NCI-H446 (cell line): ENCODE measurements around the gene CCDC106.

Experiments used
- DNase-seq, 2 experiments: peaks; one replicate each; lab custom pipeline; 2025; lab: John Stamatoyannopoulos, UW

The CCDC106 gene

GRCh38 chr19:55650602-55651230 is 2.7 kb downstream of the CCDC106 start:
- DNase-seq = no peak

GRCh38 chr19:55651236-55651635 is 3.2 kb downstream of the CCDC106 start:
- no peak for DNase-seq

GRCh38 chr19:55652311-55653128 is 4.5 kb downstream of the CCDC106 start:
- DNase-seq = no peak

- peak; percentile 99 to 100 for DNase-seq
Observed at GRCh38 chr19:55653651-55654322, 5.8 kb downstream of the CCDC106 start.

GRCh38 chr19:55654323-55654867 is 6.4 kb downstream of the CCDC106 start:
- DNase-seq = peak; percentile 99 to 100

GRCh38 chr19:55654868-55655647 is 7.0 kb downstream of the CCDC106 start, which contains the start of gene U2AF2:
Gene U2AF2 (plus strand): TSS chr19:55655035. CDS start chr19:55655105, 70 bp downstream.
- peak; percentile 83 to 99 for DNase-seq

GRCh38 chr19:55655648-55656040 is 7.6 kb downstream of the CCDC106 start:
- DNase-seq = no peak

- no peak for DNase-seq
Observed at GRCh38 chr19:55656552-55656951, 8.5 kb downstream of the CCDC106 start.

- DNase-seq = peak in 1 of 2 experiments; percentile 38
Observed at GRCh38 chr19:55656988-55657747, 9.2 kb downstream of the CCDC106 start.

- DNase-seq = no peak
Observed at GRCh38 chr19:55658846-55659459, 10.9 kb downstream of the CCDC106 start.

GRCh38 chr19:55659822-55660221 is 11.8 kb downstream of the CCDC106 start:
- no peak for DNase-seq

GRCh38 chr19:55660404-55660803 is 12.4 kb downstream of the CCDC106 start:
- DNase-seq = no peak

- no peak for DNase-seq
Observed at GRCh38 chr19:55660991-55661390, 13.0 kb downstream of the CCDC106 start.

GRCh38 chr19:55661826-55662225 is 13.8 kb downstream of the CCDC106 start:
- DNase-seq = no peak

- DNase-seq = no peak
Observed at GRCh38 chr19:55663846-55664536, 16.0 kb downstream of the CCDC106 start.

GRCh38 chr19:55666343-55667005 is 18.5 kb downstream of the CCDC106 start:
- DNase-seq = no peak

- no peak for DNase-seq
Observed at GRCh38 chr19:55667006-55667381, 19.0 kb downstream of the CCDC106 start.

GRCh38 chr19:55667511-55667910 is 19.5 kb downstream of the CCDC106 start:
- no peak for DNase-seq

GRCh38 chr19:55667958-55668357 is 19.9 kb downstream of the CCDC106 start:
- DNase-seq = no peak
